ENCODE measurements around the gene PSTPIP2. TPM values are rescaled to one million over a fixed set of nuclear protein-coding genes. Genes with fewer than 3 reads are reported as not detected.
"Not testable (repeated sequence)": the region's sequence is repeated elsewhere in the genome, so short reads cannot be mapped to it uniquely, and the experiment has no call there.

Gene PSTPIP2
- total RNA-seq, 1 experiment from 2014 or later, result not detected

DNA sequence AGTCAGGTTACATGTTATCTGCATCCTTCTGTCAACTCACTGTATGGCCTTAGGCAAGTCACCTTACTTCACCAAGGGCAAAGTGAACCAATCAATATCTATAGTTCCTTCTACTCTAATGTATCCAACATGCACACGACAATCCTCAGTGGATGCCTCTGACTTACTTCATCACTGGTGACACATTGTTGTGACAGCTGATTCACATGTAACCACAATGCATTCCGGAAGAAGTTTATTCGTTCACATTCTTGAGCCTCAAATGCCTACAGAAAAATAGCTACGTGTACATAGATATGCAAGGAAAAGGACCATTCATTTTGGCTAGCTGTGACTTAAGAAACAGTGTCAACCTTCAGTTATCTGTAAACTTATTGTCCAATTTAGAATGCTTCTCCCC lies 78.6 kb downstream of the PSTPIP2 start:
- POLR2A ChIA-PET (ENCODE audit: unreplicated experiment), result no interaction called here
- H2AFZ ChIP-seq, result no peak overlapping the region
- H3K9me3 ChIP-seq (ENCODE audit: insufficient read depth, low read depth), result no peaks in the 10 kb centered on the region
- H3K4me3 ChIP-seq, result no peak overlapping the region
- CTCF ChIA-PET, result no interaction called here
- intact Hi-C loops (cut with micrococcal nuclease; ENCODE audit: unreplicated experiment), result no loop called here
- peak overlapping the region; percentile 10; the same call in 1 of the 2 replicates for H3K4me2 ChIP-seq
- no peaks in the 10 kb centered on the region for H3K79me2 ChIP-seq (ENCODE audit: low read depth)
- no peaks in the 10 kb centered on the region for H3K27me3 ChIP-seq (ENCODE audit: insufficient read depth, low read depth)
- H3K36me3 ChIP-seq (ENCODE audit: low read depth), result no peaks in the 10 kb centered on the region
- no peaks in the 10 kb centered on the region for H4K20me1 ChIP-seq (ENCODE audit: insufficient read depth)
- H3F3A ChIP-seq (ENCODE audit: insufficient read depth, low read depth), result peaks cover 15% of the 10 kb centered on the region; the same call in 1 of the 2 replicates
- TF ChIP-seq CTCF (conservative IDR thresholded peaks at IDR 0.05), result no peak
- TF ChIP-seq EZH2 (IDR thresholded peaks at IDR 0.05; ENCODE audit: low read depth), result no peak
- H3K27ac ChIP-seq, result no peak overlapping the region; the same call in 1 of the 2 replicates
- peak in 1 of 2 experiments; percentile 96 for DNase-seq
- BruUV-seq (replicated peaks), result no TSS peak
- H3K9me2 ChIP-seq (ENCODE audit: insufficient read depth), result no peaks in the 10 kb centered on the region
- peaks cover 16% of the 10 kb centered on the region for H3K4me1 ChIP-seq (replicated peaks; ENCODE audit: insufficient read depth)

GRCh38 chr18:45992527-45992926 lies 79.5 kb downstream of the PSTPIP2 start:
- H3K79me2 ChIP-seq (ENCODE audit: low read depth); intact Hi-C loops (cut with micrococcal nuclease; ENCODE audit: unreplicated experiment); H3K4me2 ChIP-seq; H3K9me2 ChIP-seq (ENCODE audit: insufficient read depth); H3K36me3 ChIP-seq (ENCODE audit: low read depth); H3K9me3 ChIP-seq (ENCODE audit: insufficient read depth, low read depth); CTCF ChIA-PET; H3K4me3 ChIP-seq; H2AFZ ChIP-seq; H3K27ac ChIP-seq; H4K20me1 ChIP-seq (ENCODE audit: insufficient read depth); DNase-seq; POLR2A ChIA-PET (ENCODE audit: unreplicated experiment); H3K27me3 ChIP-seq (ENCODE audit: insufficient read depth, low read depth); BruUV-seq (replicated peaks): not testable (repeated sequence)
- Histone ChIP-seq H3F3A (ENCODE audit: insufficient read depth, low read depth) (peaks cover 15% of the 10 kb centered on the region; the same call in 1 of the 2 replicates), H3K4me1 (replicated peaks; ENCODE audit: insufficient read depth) (peaks cover 16% of the 10 kb centered on the region)

- no peak for DNase-seq
- ChIA-PET POLR2A (ENCODE audit: unreplicated experiment) (no interaction called here), CTCF (no interaction called here)
- TF ChIP-seq CTCF (conservative IDR thresholded peaks at IDR 0.05) (no peak), EZH2 (IDR thresholded peaks at IDR 0.05; ENCODE audit: low read depth) (no peak)
- Histone ChIP-seq H4K20me1 (ENCODE audit: insufficient read depth) (no peaks in the 10 kb centered on the region), H3K79me2 (ENCODE audit: low read depth) (no peaks in the 10 kb centered on the region), H3K9me2 (ENCODE audit: insufficient read depth) (no peaks in the 10 kb centered on the region), H3F3A (ENCODE audit: insufficient read depth, low read depth) (peaks cover 15% of the 10 kb centered on the region; the same call in 1 of the 2 replicates), H3K4me1 (replicated peaks; ENCODE audit: insufficient read depth) (peaks cover 16% of the 10 kb centered on the region), H3K27ac (no peak overlapping the region), H3K4me3 (no peak overlapping the region), H3K4me2 (no peak overlapping the region), H3K27me3 (ENCODE audit: insufficient read depth, low read depth) (no peaks in the 10 kb centered on the region), H3K36me3 (ENCODE audit: low read depth) (no peaks in the 10 kb centered on the region), H3K9me3 (ENCODE audit: insufficient read depth, low read depth) (no peaks in the 10 kb centered on the region), H2AFZ (no peak overlapping the region)
- intact Hi-C loops (cut with micrococcal nuclease; ENCODE audit: unreplicated experiment), result no loop called here
- BruUV-seq (replicated peaks), result no TSS peak
Measured at GRCh38 chr18:45991788-45992187, 80.3 kb downstream of the PSTPIP2 start.

GRCh38 chr18:45984546-45985235 lies 87.4 kb downstream of the PSTPIP2 start:
- Histone ChIP-seq H3K9me2 (ENCODE audit: insufficient read depth) (no peaks in the 10 kb centered on the region), H3K4me1 (replicated peaks; ENCODE audit: insufficient read depth) (peaks cover 5% of the 10 kb centered on the region; the same call in 1 of the 2 replicates), H3K9me3 (ENCODE audit: insufficient read depth, low read depth) (no peaks in the 10 kb centered on the region; the same call in 1 of the 2 replicates), H2AFZ (no peak overlapping the region), H3K4me3 (no peak overlapping the region), H3K36me3 (ENCODE audit: low read depth) (no peaks in the 10 kb centered on the region), H3K27ac (no peak overlapping the region), H3K27me3 (ENCODE audit: insufficient read depth, low read depth) (no peaks in the 10 kb centered on the region), H3K4me2 (no peak overlapping the region), H4K20me1 (ENCODE audit: insufficient read depth) (no peaks in the 10 kb centered on the region), H3K79me2 (ENCODE audit: low read depth) (no peaks in the 10 kb centered on the region), H3F3A (ENCODE audit: insufficient read depth, low read depth) (no peaks in the 10 kb centered on the region)
- intact Hi-C loops (cut with micrococcal nuclease; ENCODE audit: unreplicated experiment), result no loop called here
- no peak for DNase-seq
- ChIA-PET POLR2A (ENCODE audit: unreplicated experiment) (no interaction called here), CTCF (no interaction called here)
- TF ChIP-seq EZH2 (IDR thresholded peaks at IDR 0.05; ENCODE audit: low read depth) (no peak), CTCF (conservative IDR thresholded peaks at IDR 0.05) (no peak)
- BruUV-seq (replicated peaks), result no TSS peak

Data from PC-9 (cell line).